T-helper 1 cell treated with Interleukin-12 subunit alpha and Interleukin-12 subunit beta and Interleukin-4 antibody, amounts not matched to agents 30 μg/mL and 1 μg/mL, for 36 hours (primary cell): Measurements from ENCODE around the gene NFE2L2.
"Not testable (repeated sequence)": the region's sequence is repeated elsewhere in the genome, so short reads cannot be mapped to it uniquely, and the experiment has no call there.

Experiments used
- H3K27ac Mint-ChIP-seq: one replicate; pipeline ENCODE4 v1.8.0; 2021; ENCODE audit warnings: mild to moderate bottlenecking, mixed read lengths
- H3K27me3 Mint-ChIP-seq: one replicate; pipeline ENCODE4 v1.8.0; 2021; ENCODE audit warnings: low read depth, mixed read lengths
- H3K36me3 Mint-ChIP-seq: one replicate; pipeline ENCODE4 v1.8.0; 2021; ENCODE audit warnings: low read depth, mixed read lengths
- H3K4me1 Mint-ChIP-seq: one replicate; pipeline ENCODE4 v1.8.0; 2021; ENCODE audit warnings: low read depth, mixed read lengths
- H3K4me3 Mint-ChIP-seq: one replicate; pipeline ENCODE4 v1.8.0; 2021; ENCODE audit warnings: mild to moderate bottlenecking, moderate library complexity, mixed read lengths
- H3K9me3 Mint-ChIP-seq: one replicate; pipeline ENCODE4 v1.8.0; 2021; ENCODE audit warnings: mixed read lengths

Gene NFE2L2

GRCh38 chr2:177190941-177191340 lies 73.6 kb downstream of the NFE2L2 start:
- H3K4me3 Mint-ChIP-seq = no peak overlapping the region
- H3K27me3 Mint-ChIP-seq = peaks cover 4% of the 10 kb centered on the region
- H3K27ac Mint-ChIP-seq = no peak overlapping the region
- peaks cover 4% of the 10 kb centered on the region for H3K4me1 Mint-ChIP-seq
- H3K9me3 Mint-ChIP-seq = no peaks in the 10 kb centered on the region
- no peaks in the 10 kb centered on the region for H3K36me3 Mint-ChIP-seq

- Mint-ChIP-seq H3K4me1 (peaks cover 2% of the 10 kb centered on the region), H3K27me3 (peaks cover 11% of the 10 kb centered on the region), H3K36me3 (no peaks in the 10 kb centered on the region), H3K9me3 (no peaks in the 10 kb centered on the region), H3K27ac (no peak overlapping the region), H3K4me3 (no peak overlapping the region)
Measured at GRCh38 chr2:177188482-177189469, 75.8 kb downstream of the NFE2L2 start.

GRCh38 chr2:177187631-177188312 lies 76.8 kb downstream of the NFE2L2 start:
- H3K4me1 Mint-ChIP-seq = no peaks in the 10 kb centered on the region
- H3K36me3 Mint-ChIP-seq = no peaks in the 10 kb centered on the region
- no peak overlapping the region for H3K27ac Mint-ChIP-seq
- H3K4me3 Mint-ChIP-seq = no peak overlapping the region
- no peaks in the 10 kb centered on the region for H3K9me3 Mint-ChIP-seq
- H3K27me3 Mint-ChIP-seq = peaks cover 21% of the 10 kb centered on the region

GRCh38 chr2:177186038-177186437 lies 78.5 kb downstream of the NFE2L2 start:
- H3K4me3 Mint-ChIP-seq, H3K4me1 Mint-ChIP-seq, H3K27ac Mint-ChIP-seq, H3K9me3 Mint-ChIP-seq, H3K36me3 Mint-ChIP-seq: not testable (repeated sequence)
- peaks cover 31% of the 10 kb centered on the region for H3K27me3 Mint-ChIP-seq

GRCh38 chr2:177184606-177185005 lies 79.9 kb downstream of the NFE2L2 start:
- no peak overlapping the region for H3K4me3 Mint-ChIP-seq
- no peaks in the 10 kb centered on the region for H3K36me3 Mint-ChIP-seq
- peaks cover 35% of the 10 kb centered on the region for H3K27me3 Mint-ChIP-seq
- no peak overlapping the region for H3K27ac Mint-ChIP-seq
- H3K9me3 Mint-ChIP-seq = no peaks in the 10 kb centered on the region
- no peaks in the 10 kb centered on the region for H3K4me1 Mint-ChIP-seq

- Mint-ChIP-seq H3K27me3 (peaks cover 35% of the 10 kb centered on the region), H3K36me3 (no peaks in the 10 kb centered on the region), H3K27ac (no peak overlapping the region), H3K4me3 (no peak overlapping the region), H3K9me3 (no peaks in the 10 kb centered on the region), H3K4me1 (no peaks in the 10 kb centered on the region)
Measured at GRCh38 chr2:177183860-177184259, 80.7 kb downstream of the NFE2L2 start.
